CD4-positive, alpha-beta T cell (primary cell): Measurements from ENCODE around the gene LLPH. TPM values are rescaled to one million over a fixed set of nuclear protein-coding genes. Genes with fewer than 3 reads are reported as not detected.

Experiments used
- ATAC-seq: fragments of 200-7000 bp; cut with Tn5 transposase; one replicate; pipeline ENCODE4 v1.10.0; 2022; ENCODE audit warnings: mild to moderate bottlenecking; ENCODE audit not compliant: poor library complexity
- CTCF ChIA-PET: fragments of 350-600 bp; sonication (Branson Sonifier 250); formaldehyde crosslinking; loops from one replicate; lab custom pipeline; 2021; ENCODE audit warnings: antibody characterized with exemption, inconsistent platforms; lab: Charles Lee
- POLR2A ChIA-PET: fragments of 350-600 bp; sonication (Branson Sonifier 250); formaldehyde crosslinking; loops from one replicate; lab custom pipeline; 2021; ENCODE audit warnings: antibody characterized with exemption, inconsistent platforms; lab: Charles Lee
- DNase-seq, 14 experiments: peaks; one replicate each; pipeline ENCODE4 v3.0.0-alpha.2; 2013 to 2020; ENCODE audit warnings: mixed read lengths in 2 of 14
- H3K27ac ChIP-seq, 2 donors: one replicate each; pipeline versions ENCODE4 v1.5.1 to v1.7.0; 2013; ENCODE audit warnings: low read length in 2 of 2, low read depth in 1 of 2, mild to moderate bottlenecking in 1 of 2
- H3K27me3 ChIP-seq, 2 experiments: 1 replicate in 1 of 2; 2 replicates in 1 of 2; pipeline versions ENCODE4 v1.6.1 to v1.7.0; 2013; ENCODE audit warnings: low read length in 2 of 2, control low read depth in 1 of 2, mild to moderate bottlenecking in 1 of 2, moderate library complexity in 1 of 2; ENCODE audit not compliant: insufficient read depth in 2 of 2, control insufficient read depth in 1 of 2
- H3K36me3 ChIP-seq: one replicate; pipeline ENCODE4 v1.6.1; 2013; ENCODE audit warnings: low read length, control low read depth; ENCODE audit not compliant: insufficient read depth
- H3K4me1 ChIP-seq: one replicate; pipeline ENCODE4 v1.6.1; 2013; ENCODE audit warnings: low read length, control low read depth; ENCODE audit not compliant: insufficient read depth
- H3K4me3 ChIP-seq: one replicate; pipeline ENCODE4 v1.5.1; 2013; ENCODE audit warnings: mild to moderate bottlenecking, low read length, moderate library complexity
- H3K9me3 ChIP-seq, 2 experiments: 1 replicate in 1 of 2; 2 replicates in 1 of 2; pipeline versions ENCODE4 v1.6.1 to v1.7.0; 2013; ENCODE audit warnings: low read length in 2 of 2, mild to moderate bottlenecking in 2 of 2, control low read depth in 1 of 2, moderate library complexity in 1 of 2; ENCODE audit not compliant: control insufficient read depth in 1 of 2, insufficient read depth in 1 of 2
- H3K27ac Mint-ChIP-seq: one replicate; pipeline ENCODE4 v1.8.0; 2020; ENCODE audit warnings: mixed read lengths
- H3K27me3 Mint-ChIP-seq: one replicate; pipeline ENCODE4 v1.8.0; 2021; ENCODE audit warnings: mixed read lengths
- H3K36me3 Mint-ChIP-seq: one replicate; pipeline ENCODE4 v1.8.0; 2021; ENCODE audit warnings: low read depth, mixed read lengths
- H3K4me1 Mint-ChIP-seq: one replicate; pipeline ENCODE4 v1.8.0; 2021; ENCODE audit warnings: low read depth, mixed read lengths
- H3K4me3 Mint-ChIP-seq: one replicate; pipeline ENCODE4 v1.8.0; 2020; ENCODE audit warnings: mild to moderate bottlenecking, mixed read lengths
- H3K9me3 Mint-ChIP-seq: one replicate; pipeline ENCODE4 v1.8.0; 2020; ENCODE audit warnings: mixed read lengths
- intact Hi-C, 2 experiments: fragments of 100-400 bp; cut with DNase I in 1 of 2; cut with micrococcal nuclease in 1 of 2; formaldehyde crosslinking; loops; one replicate each; pipeline versions ENCODE4 v1.15.1 to v1.9.0; 2023 to 2025; cut with DNase I, micrococcal nuclease
- total RNA-seq, 174 experiments: library from RNA in 2 of 174; stranded (reverse) in 2 of 174; gene quantifications; one replicate each; pipeline ENCODE4 v1.2.3 and lab custom pipeline; 2021 to 2026
- TF ChIP-seq, protein P1 (sequence below): fragments of 200-600 bp; IDR thresholded peaks from one replicate; pipeline ENCODE4 v1.8.0; 2022; ENCODE audit warnings: antibody characterized with exemption, mild to moderate bottlenecking

The LLPH gene
- total RNA-seq, 2 experiments from 2014 or later: 27.3 to 31.0 TPM

DNA sequence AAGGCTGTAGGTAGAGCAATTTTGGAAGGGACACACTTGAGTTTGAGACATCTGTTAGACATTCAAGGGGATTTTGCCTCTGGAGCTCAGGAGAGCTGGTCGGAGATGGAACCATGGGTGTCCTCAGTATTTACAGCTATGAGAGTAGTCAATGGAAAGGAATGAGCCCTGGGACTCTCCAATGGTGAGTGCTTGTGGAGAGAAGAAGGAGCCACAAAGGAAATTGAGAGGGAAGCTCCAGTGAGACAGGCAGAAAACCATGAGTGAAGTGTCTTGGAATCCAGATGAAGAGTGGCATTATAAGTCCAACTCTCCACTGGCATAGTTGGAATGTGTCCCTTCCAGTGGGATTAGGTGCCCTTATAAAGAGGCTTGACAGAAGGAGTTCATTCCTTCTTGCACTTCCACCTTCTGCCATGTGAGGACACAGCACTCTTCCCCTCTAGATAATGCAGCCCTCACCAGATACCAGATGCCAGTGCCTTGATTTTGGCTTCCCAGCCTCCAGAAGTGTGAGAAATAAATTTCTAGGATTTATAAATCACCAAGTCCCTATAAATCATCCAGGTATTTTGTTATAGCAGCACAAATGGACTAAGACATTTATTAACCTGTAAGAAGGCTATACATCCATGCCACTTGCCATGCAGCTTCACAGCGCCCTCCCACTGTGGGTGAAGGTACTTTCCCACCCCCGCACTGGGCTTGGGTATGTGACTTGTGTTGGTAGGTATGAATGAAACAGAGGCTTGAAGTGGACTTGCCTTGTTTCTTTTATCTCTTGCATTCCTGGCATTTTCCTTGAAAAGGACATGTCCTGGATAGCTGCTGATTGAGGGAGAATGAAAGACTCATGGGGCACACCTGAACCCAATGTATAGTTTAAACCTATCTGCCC is 27.3 kb downstream of the LLPH start:
- intact Hi-C loops: no loop called here

DNA sequence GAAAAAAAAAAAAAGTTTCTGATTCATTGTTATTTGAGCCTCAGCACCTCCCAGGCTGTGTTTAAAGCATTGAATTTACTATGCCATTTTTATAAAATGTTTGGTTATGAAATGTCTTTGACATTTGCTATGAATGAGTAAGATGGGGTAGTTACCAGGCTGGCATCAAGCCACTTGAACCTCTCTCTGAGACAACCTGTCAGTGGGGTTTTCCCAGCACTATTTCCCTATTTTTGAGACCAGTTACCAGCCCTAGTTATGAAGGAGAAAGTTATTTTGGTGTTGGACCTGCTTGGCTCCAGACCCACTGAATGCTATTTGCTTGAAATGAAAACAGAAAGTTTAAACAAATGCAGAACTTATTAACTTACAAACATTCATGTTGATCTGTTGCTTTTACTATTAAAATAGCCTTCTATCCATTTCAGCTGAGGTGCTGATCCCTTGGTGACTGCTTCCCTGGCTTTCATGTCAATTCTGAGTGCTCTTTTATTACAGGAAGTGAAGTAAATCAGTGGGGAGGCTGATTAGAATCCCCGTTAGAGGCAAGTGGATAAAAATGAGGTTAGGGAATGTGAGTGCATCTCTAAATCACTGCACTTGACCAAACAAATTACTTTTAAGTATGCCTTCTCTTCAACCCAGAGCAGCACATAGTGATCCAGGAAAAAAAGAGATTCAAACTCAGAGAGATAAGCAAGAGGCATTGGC is 37.8 kb downstream of the LLPH start:
- H3K4me3 ChIP-seq: no peak overlapping the region
- H3K27ac Mint-ChIP-seq: no peak overlapping the region
- no peaks in the 10 kb centered on the region for H3K4me1 Mint-ChIP-seq
- peaks cover 0 to 9% of the 10 kb centered on the region in 2 experiments for H3K27me3 ChIP-seq
- POLR2A ChIA-PET: no interaction called here
- CTCF ChIA-PET: no interaction called here
- H3K36me3 Mint-ChIP-seq: no peaks in the 10 kb centered on the region
- DNase-seq (peak in 2 of 14 experiments; percentile 42 to 56), ATAC-seq (no peak)
- H3K9me3 Mint-ChIP-seq: peaks cover 2% of the 10 kb centered on the region
- peaks cover 19% of the 10 kb centered on the region for H3K27me3 Mint-ChIP-seq
- intact Hi-C loops: no loop called here
- TF ChIP-seq, protein P1, sequence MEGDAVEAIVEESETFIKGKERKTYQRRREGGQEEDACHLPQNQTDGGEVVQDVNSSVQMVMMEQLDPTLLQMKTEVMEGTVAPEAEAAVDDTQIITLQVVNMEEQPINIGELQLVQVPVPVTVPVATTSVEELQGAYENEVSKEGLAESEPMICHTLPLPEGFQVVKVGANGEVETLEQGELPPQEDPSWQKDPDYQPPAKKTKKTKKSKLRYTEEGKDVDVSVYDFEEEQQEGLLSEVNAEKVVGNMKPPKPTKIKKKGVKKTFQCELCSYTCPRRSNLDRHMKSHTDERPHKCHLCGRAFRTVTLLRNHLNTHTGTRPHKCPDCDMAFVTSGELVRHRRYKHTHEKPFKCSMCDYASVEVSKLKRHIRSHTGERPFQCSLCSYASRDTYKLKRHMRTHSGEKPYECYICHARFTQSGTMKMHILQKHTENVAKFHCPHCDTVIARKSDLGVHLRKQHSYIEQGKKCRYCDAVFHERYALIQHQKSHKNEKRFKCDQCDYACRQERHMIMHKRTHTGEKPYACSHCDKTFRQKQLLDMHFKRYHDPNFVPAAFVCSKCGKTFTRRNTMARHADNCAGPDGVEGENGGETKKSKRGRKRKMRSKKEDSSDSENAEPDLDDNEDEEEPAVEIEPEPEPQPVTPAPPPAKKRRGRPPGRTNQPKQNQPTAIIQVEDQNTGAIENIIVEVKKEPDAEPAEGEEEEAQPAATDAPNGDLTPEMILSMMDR: no peak
- no peaks in the 10 kb centered on the region for H3K4me1 ChIP-seq
- no peak overlapping the region for H3K4me3 Mint-ChIP-seq
- no peaks in the 10 kb centered on the region for H3K9me3 ChIP-seq
- no peaks in the 10 kb centered on the region for H3K36me3 ChIP-seq
- no peak overlapping the region for H3K27ac ChIP-seq

More for the DNA sequence above, 27.3 kb downstream of the LLPH start:
- H3K27ac Mint-ChIP-seq: no peak overlapping the region
- H3K27me3 Mint-ChIP-seq: peaks cover 52% of the 10 kb centered on the region
- ATAC-seq (no peak), DNase-seq (no peak)
- H3K4me1 ChIP-seq: peaks cover 4% of the 10 kb centered on the region
- H3K36me3 Mint-ChIP-seq: no peaks in the 10 kb centered on the region
- ChIA-PET CTCF (no interaction called here), POLR2A (no interaction called here)
- TF ChIP-seq, protein P1: no peak
- peaks cover 2 to 3% of the 10 kb centered on the region in 2 experiments for H3K27me3 ChIP-seq
- no peak overlapping the region for H3K4me3 ChIP-seq
- no peaks in the 10 kb centered on the region for H3K36me3 ChIP-seq
- no peaks in the 10 kb centered on the region for H3K9me3 Mint-ChIP-seq
- no peak overlapping the region for H3K4me3 Mint-ChIP-seq
- H3K27ac ChIP-seq: no peak overlapping the region
- peaks cover 5% of the 10 kb centered on the region for H3K4me1 Mint-ChIP-seq
- peaks cover 0 to 5% of the 10 kb centered on the region in 2 experiments for H3K9me3 ChIP-seq

DNA sequence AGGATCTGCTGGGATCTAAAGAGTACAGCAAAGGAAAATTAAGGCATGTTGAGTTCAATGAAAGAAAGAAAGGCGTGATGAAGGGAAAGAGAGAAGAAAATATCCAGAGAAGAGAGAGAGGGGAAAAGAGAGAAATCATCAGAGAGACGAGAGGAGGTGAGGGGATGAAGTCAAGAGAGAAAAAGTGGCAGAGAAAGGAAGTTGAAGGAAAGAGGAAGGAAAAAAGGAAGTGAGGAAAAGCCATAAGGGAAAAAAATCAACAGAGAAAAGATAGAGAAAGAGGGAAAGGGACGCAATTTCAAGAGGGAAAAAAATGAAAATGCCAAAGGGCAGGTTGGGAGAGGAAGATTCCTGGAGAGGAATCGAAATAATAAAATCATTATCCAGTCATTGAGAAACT is 40.4 kb downstream of the LLPH start:
- TF ChIP-seq, protein P1: no peak
- ATAC-seq (no peak), DNase-seq (no peak)
- intact Hi-C loops: no loop called here
- Histone ChIP-seq H3K4me3 (no peak overlapping the region), H3K36me3 (no peaks in the 10 kb centered on the region), H3K4me1 (no peaks in the 10 kb centered on the region), H3K27me3 (peaks cover 0 to 9% of the 10 kb centered on the region in 2 experiments), H3K27ac (no peak overlapping the region), H3K9me3 (no peaks in the 10 kb centered on the region)
- CTCF ChIA-PET: no interaction called here
- H3K27me3 Mint-ChIP-seq: peaks cover 43% of the 10 kb centered on the region
- H3K4me3 Mint-ChIP-seq: no peak overlapping the region
- POLR2A ChIA-PET: no interaction called here
- H3K27ac Mint-ChIP-seq: no peak overlapping the region
- H3K4me1 Mint-ChIP-seq: no peaks in the 10 kb centered on the region
- peaks cover 2% of the 10 kb centered on the region for H3K9me3 Mint-ChIP-seq
- H3K36me3 Mint-ChIP-seq: no peaks in the 10 kb centered on the region
